Dedifferentiated amniotic fluid mesenchymal stem cell (primary cell): Measurements from ENCODE around the gene NBPF9.
"Not testable (repeated sequence)": the region's sequence is repeated elsewhere in the genome, so short reads cannot be mapped to it uniquely, and the experiment has no call there.

Source experiments
- DNase-seq: peaks from one replicate; pipeline ENCODE4 v3.0.0-alpha.2; 2016; ENCODE audit errors: extremely low spot score

Gene NBPF9, protein sequence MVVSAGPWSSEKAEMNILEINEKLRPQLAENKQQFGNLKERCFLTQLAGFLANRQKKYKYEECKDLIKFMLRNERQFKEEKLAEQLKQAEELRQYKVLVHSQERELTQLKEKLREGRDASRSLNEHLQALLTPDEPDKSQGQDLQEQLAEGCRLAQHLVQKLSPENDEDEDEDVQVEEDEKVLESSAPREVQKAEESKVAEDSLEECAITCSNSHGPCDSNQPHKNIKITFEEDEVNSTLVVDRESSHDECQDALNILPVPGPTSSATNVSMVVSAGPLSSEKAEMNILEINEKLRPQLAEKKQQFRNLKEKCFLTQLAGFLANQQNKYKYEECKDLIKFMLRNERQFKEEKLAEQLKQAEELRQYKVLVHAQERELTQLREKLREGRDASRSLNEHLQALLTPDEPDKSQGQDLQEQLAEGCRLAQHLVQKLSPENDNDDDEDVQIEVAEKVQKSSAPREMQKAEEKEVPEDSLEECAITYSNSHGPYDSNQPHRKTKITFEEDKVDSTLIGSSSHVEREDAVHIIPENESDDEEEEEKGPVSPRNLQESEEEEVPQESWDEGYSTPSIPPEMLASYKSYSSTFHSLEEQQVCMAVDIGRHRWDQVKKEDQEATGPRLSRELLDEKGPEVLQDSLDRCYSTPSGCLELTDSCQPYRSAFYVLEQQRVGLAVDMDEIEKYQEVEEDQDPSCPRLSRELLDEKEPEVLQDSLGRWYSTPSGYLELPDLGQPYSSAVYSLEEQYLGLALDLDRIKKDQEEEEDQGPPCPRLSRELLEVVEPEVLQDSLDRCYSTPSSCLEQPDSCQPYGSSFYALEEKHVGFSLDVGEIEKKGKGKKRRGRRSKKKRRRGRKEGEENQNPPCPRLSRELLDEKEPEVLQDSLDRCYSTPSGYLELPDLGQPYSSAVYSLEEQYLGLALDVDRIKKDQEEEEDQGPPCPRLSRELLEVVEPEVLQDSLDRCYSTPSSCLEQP (N-terminal part only)

DNA sequence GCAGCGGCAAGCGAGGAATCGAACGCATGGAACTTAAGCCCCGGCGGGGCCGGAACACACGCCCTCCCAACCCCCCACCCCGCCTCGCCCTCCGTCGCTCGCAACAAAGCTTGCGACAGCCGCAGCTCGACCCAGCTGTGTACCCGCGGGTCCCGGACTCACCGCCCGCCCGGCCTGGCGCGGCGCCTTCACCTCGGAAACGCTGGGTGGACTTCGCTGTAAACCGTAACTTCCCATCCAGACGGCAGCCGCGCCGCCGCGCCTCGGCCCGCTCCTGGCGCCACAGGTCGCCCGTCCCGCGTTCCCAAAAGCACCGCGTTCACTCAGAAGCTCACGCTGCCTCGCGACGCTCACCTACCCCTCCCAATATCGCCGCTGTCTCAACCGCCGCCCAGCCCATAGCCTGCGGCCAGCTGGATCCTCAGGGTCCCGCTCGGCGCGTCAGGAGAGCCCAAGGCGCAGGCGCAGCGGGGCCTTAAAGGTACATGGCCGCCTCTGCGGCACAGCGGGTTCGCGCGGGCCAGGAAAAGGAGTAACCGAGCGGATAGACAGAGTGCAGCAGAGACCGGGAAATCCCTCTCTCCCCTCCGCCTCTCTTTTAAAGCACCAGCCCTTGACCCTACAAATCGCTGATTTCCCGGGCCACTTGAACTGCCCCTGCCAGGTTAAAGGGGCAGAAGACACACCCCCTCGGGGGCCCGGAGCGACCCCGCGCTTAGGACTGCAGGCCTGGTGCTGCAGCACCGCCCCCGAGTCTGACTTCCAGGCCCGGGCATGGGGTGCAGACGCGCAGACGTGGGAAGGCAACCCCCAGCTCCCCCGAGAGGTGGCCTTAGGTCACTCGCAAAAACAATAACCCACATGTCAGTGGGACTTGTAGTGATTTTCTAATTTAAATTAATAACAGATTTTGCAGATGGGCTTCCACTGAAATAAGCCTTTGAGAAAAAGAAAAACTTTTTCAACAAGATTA, at the start of gene NBPF9:
Gene NBPF9, minus strand, starts transcription at position 443 of the 973 bp plus-strand sequence. CDS start 21,412 bp downstream, outside the sequence.
- DNase-seq = peak; percentile 13

DNA sequence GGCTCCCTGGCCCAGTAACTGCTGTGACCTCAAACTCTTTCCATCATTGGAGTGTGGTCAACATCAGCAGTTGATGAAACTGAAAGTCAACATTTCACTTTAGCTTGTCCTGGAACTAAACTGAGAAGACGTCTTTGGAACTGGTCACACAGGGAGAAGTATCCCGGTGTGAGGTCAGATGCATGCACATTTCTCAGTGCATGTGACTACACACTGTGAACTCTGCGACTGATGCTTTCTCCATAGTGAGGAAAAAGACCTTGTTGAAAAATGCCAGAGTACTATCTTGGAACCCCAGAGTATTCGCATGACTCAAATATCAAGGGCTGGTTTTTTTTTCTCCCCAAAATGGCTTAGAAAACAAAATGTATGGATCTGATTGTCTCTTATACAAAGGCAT, 46.6 kb upstream of the NBPF9 start:
- DNase-seq = not testable (repeated sequence)

DNA sequence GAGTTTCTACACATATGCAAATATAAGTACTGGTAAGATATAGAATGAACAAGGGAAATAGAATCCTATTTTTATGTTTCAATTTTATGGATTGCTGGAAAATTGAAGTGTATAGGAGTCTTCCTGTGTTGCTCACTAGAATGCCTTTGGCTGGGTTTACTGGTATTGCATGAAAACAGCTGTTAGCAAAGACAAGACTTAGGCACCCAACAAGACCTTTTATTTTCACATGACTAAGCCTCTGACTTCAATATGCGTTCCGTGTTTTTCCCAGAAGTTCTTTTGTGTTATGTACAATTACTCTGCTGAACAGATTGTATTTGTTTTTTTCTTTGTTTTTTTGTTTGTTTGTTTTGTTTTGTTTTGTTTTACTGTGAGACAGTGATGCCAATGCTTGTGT, 34.2 kb upstream of the NBPF9 start:
- not testable (repeated sequence) for DNase-seq

DNA sequence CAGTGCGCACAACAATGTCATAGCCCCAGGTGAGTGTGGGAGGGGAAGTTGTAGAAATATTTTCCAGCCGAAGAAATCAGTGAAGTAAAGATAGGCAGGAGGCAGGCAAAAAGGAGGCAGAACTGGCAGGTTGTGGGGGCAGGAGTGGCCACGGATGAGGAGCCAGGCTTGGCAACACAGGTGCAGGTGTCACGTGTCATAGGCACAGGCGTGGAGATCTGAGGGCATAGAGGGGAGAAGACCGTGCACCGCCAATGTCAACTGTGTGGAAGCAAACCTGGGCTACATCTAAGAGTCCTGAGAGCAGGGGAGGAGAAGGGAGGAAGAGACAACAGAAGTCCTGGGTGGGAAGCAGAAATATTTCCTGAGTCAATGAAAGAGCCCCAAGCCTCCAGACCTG, 27.6 kb upstream of the NBPF9 start:
- not testable (repeated sequence) for DNase-seq

DNA sequence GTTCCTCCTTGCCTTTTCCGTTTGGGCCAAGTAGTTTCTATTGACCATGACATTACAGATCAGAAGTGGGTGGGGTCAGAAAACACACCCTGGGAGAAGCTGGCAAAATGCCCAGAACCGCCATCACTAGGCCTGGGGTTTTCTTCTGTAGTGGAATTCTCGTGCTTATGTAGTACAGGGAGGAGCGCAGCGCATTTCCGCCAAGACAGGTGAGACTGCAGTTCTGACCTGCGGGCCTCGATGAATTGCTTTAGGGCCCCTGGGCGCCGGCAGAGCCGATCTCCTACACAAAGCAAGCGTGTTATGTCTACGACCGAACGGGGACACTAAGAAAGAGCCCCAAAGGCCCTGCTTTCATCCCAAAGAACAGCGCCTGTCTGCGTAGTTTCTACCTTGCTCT, 25.9 kb upstream of the NBPF9 start:
- not testable (repeated sequence) for DNase-seq

DNA sequence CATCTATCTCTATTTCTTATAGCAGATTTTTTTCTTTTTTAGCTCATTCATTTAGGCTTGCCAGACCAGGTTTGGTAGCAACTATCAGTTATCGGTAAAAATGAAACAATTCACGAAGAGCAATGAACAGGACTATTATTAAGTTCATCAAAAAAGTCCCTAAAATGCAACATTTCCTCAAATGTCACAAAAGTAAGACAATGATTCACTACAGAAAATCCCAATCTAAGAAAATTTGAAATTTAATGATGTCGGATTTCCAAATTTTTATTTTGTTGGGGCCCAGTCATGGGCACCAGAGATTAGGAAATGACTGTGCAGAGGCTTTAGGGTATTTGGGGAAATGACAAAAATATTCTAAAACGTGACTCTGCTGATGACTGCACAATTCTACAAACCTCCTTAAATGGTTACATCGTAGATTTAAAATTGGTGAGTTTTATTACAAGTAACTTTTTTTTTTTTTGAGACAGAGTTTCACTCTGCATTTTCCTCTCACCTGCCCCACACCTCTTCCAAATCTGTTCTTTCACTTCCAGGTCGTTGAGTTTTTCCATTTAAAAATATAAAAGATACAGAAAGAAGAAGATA, 23.3 kb upstream of the NBPF9 start:
- DNase-seq = not testable (repeated sequence)

DNA sequence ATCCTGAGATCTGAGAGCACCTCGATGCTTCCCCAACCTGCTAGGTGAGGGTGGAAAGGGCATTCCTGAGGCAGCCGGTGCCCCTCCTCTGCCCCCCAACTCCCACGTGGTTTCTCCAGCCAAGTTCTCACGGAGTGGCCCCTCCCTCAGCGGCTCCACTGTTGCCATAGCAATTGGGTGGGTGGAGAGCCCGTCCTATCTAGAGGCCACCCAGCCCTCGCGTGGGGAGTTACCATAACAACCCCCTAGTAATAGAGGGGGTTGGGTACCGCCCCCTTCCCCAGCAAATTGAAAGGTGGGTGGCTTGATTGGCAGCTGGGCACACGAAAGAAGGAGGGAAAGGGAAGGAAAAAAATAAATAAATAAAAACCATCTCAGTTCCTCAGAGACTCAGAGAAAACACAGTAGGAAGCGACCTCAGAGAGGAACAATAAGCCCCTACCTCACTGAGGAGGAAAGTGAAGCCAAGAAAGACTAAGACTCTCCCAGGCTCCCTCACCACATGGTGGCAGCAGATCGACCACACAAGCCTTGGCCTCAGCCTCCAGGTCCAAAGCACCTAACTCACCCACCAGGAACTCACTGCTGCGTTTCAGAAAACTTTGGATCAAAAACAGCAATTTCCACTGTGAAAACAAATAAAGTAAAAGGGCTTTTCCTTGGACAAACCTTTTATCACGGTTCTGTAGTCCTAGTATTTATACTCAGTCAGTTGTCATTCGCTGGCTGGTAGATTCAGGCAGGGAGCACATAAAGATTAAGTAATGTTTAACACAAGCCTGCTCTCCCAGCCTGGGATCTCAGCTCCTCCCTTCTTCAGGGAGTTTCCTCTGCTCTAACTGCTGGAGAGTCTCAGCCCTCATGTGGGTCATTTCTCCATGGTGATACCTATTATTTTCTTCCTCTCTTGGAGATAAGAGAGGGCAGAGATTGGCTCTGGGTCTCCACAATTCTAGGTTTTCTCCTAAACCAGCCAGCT, 20.9 kb upstream of the NBPF9 start:
- not testable (repeated sequence) for DNase-seq

DNA sequence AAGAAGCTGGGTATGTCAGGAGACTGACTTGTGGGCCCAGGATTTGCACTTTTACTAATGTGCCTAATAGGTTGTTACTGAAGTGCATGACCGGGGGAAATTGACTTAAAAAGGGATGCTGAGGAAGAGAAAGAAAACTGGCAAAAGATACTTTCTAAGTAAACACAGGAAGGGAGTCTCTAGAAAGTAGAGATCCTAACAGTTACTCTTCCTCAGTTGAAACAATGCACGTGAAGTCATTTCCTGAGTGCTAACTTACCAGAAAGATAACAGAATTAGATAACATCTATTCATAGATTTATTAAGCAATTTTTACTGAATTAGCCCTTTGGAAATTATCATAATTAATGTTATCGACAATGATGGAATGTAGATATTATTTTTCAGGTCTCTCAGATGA, 9.5 kb upstream of the NBPF9 start:
- not testable (repeated sequence) for DNase-seq

DNA sequence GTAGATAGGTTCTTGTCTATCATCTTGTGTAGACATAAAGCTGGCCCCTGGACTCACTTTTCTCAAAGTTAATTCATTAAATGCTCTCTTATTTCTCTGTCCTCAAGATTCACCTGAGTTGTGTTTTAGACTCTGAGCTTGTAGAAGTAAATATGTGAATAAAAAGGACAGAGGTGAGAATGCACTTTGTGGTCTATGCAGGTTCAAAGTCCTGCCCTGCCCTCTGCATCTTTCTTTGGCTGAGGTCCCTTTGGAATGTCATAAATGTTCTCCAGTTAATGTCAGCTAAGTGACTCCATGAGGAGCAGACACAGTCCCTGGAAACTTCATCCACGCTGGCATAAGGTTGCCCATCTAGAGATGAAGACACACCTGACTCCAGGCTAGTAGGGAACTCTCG, 7.0 kb upstream of the NBPF9 start:
- DNase-seq = not testable (repeated sequence)

DNA sequence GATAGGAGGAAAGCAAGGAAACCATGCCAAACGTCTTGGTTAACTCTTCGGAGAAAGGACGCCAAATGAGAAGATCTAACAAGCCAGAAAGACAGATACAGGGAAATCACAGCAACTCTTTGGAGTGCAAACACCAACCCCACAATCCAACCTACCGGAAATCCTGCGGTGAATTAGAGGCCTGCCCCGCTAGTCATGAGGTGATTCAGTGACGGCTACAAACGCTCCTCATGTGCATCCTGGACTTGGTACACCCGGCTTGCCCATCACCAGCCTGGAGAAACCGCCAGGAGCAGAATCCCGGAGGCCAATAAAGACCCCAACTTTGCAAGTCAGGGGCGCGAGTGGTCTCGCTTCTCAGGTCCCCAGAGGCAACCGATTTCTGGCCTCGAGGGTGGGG, 777 bp downstream of the NBPF9 start:
- DNase-seq = not testable (repeated sequence)

DNA sequence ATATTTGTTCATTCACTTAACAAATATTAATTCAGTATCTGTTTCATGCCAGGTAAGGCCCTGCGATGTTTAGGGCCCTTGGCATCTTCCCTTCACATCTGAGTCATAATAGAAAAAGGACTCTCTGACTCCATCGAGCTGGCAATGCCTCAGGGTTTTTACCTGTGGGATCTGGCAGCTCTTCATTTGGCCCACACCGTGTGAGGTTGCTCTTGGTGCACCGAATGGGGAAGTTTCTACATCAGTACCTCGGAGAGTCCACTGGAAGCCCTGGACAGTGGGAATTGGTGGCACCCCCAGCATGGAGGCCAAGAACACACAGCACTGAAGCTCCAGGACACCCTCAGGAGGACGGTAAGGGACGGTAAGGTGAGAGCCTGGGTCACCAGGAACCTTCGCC, 5.1 kb downstream of the NBPF9 start:
- DNase-seq = not testable (repeated sequence)

DNA sequence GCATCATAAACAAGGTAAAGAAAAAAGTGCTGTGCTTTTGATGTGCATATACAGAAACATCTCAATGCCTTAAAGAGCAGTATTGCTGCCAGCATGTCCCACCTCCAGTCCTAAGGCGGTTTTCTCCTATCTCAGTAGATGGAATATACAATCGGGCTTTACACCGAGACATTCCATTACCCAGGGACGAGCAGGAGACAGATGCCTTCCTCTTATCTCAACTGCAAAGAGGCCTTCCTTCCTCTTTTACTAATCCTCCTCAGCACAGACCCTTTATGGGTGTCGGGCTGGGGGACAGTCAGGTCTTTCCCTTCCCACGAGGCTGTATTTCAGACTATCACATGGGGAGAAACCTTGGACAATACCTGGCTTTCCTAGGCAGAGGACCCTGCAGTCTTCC, 10.2 kb downstream of the NBPF9 start:
- DNase-seq = not testable (repeated sequence)

DNA sequence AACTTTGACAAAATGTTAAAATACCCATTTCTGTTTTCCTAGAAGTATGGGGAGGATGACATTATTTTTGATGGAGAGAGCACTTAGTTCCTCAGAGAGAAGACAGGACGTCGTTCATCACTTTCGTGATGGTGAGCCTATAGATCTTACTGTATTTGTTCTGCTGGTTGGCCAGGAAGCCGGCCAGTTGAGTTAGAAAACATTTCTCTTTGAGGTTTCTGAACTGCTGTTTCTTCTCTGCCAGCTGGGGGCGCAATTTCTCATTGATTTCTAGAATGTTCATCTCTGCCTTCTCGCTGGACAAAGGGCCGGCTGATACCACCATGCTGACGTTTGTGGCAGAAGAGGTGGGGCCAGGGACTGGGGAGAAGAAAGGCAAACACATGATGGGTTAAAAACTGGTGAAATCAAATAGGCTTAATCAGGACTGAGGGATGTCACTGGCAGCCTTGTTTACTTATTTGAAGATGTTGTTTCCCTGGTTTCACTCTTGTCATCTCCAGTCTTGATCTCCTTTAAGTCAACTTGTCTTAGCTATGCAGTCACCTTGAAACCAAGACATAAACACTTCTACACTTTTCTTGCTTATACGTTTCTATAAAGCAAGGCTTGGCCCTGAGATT, 27.7 kb downstream of the NBPF9 start:
- not testable (repeated sequence) for DNase-seq

DNA sequence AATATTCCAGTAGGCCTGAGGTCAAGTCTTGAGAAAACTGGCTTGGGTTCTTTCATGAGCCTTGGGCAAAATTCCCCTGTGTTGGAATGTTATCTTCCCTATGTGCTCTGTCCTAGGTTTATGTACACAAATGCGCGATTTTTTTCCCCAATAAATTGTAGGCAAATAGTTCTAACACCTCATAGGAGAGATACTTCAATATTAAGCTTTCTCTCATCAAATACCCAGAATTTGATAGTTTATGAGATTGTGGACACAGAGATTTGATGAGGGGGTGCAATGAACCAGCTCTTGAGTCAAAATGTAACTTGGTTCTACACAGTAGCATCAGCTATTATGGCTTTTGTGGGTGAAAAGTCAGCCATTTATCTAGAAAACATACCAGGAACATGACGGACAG, 38.7 kb downstream of the NBPF9 start:
- not testable (repeated sequence) for DNase-seq

DNA sequence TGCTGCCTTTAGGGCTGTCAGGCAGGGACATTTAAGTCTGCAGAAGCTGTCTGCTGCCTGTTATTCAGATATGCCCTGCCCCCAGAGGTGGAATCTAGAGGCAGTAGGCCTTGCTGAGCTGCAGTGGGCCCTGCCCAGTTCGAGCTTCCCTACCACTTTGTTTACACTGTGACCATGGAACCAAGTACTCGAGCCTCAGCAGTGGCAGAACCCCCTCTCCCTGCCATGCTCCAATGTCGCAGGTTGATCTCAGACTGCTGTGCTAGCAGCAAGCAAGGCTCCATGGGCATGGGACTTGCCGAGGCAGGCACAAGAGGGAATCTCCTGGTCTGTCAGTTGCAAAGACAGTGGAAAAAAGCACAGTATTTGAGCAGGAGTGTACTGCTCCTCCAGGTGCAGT, 60.3 kb downstream of the NBPF9 start:
- DNase-seq = not testable (repeated sequence)

DNA sequence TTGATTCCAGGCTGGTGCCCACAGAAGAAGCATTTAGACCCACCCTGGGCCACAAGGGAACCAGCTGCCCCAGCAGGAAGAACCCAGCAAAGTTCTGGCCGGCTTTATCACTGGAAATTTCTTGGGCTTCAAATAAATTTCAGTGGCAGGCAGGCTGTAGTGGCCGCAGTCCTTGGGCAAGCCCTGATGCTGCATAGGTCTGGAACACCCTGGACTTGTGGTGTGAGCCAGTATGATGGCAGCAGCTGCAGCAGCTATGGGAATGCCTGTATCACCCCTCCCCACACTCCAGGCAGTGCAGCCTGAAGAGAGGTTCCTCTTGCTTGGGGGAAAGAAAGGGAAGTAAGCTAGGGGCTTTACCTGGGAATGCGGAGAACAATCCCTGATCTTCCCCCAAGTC, 69.4 kb downstream of the NBPF9 start:
- DNase-seq = not testable (repeated sequence)

DNA sequence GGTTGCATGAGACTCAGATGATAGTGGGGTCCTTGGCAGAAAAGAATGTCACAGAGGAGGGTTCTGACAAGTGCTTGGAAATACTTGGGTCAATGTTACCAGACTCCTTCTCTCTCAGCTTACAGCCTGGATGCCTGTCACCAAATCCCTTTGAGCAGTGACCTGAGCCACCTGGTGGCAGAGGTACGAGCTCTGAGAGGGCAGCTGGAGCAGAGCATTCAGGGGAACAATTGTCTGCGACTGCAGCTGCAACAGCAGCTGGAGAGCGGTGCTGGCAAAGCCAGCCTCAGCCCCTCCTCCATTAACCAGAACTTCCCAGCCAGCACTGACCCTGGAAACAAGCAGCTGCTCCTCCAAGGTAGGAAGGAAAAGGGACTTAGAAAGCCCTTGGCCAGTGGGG, 79.0 kb downstream of the NBPF9 start:
- not testable (repeated sequence) for DNase-seq

DNA sequence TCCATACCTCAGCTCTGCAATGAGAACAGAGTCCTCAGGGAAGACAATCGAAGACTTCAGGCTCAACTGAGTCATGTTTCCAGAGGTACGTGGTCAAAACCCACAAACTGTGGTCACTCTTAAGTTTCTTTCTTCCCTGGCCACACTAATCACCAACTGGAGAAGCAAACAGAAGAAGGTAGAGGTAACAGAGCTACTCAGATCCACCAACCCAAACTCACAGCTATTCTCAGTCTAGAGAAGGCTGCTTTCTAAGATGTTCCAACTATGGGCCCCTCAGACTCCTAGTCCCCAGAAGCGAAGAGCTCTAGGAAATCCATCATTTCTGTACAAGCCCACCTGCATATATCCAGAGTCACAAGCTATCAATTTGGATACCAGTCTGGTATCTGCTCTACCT, 84.8 kb downstream of the NBPF9 start:
- not testable (repeated sequence) for DNase-seq

DNA sequence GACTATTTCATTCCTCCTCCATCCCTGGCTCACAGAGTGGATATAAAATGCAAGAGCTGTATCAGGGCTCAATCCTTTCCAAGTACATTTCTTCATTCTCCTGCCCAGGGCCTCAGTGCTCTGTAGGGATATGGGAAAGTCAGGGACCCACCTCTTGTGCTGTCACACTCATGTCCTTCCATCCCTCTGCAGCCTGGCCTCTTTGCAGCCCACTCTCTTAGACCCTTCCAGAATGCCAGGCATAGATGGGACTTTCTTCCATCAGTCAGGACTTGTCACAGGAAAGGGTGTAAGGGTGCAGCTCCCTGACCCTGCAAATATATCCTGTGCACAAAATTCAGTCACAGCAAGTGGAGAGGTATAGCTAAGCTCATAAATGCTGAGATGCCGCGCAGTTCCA, 86.7 kb downstream of the NBPF9 start:
- DNase-seq = not testable (repeated sequence)
